GM23338 (cell line): ENCODE results near the gene NBEAL2. TPM values are rescaled to one million over a fixed set of nuclear protein-coding genes. Genes with fewer than 3 reads are reported as not detected.

ENCODE experiments used
- ATAC-seq: fragments of 200-7000 bp; cut with Tn5 transposase; 3 replicates; pipeline ENCODE4 v1.9.1; 2020
- DNase-seq: peaks from one replicate; pipeline ENCODE4 v3.0.0-alpha.2; 2015; ENCODE audit warnings: low spot score
- H2AFZ ChIP-seq: fragments of 200-600 bp; sonication (generic); 2 replicates; pipeline ENCODE4 v1.8.0; 2016; ENCODE audit warnings: antibody characterized with exemption, mild to moderate bottlenecking, moderate library complexity
- H3F3A ChIP-seq: fragments of 200-600 bp; sonication (generic); replicated peaks from 2 replicates; pipeline ENCODE4 v1.8.0; 2017; ENCODE audit warnings: antibody characterized with exemption, mixed run types, low read depth
- H3K27ac ChIP-seq: fragments of 200-600 bp; sonication (generic); 2 replicates; pipeline ENCODE4 v1.6.1; 2016; ENCODE audit warnings: low read depth
- H3K27me3 ChIP-seq: fragments of 200-600 bp; sonication (generic); 2 replicates; pipeline ENCODE4 v1.8.0; 2016; ENCODE audit warnings: mild to moderate bottlenecking, mixed run types, moderate library complexity; ENCODE audit not compliant: insufficient read depth
- H3K36me3 ChIP-seq: fragments of 200-600 bp; sonication (generic); 2 replicates; pipeline ENCODE4 v1.8.0; 2016; ENCODE audit warnings: mild to moderate bottlenecking; ENCODE audit not compliant: insufficient read depth
- H3K4me1 ChIP-seq: fragments of 200-600 bp; sonication (generic); 2 replicates; pipeline ENCODE4 v1.8.0; 2016; ENCODE audit warnings: mild to moderate bottlenecking, moderate library complexity; ENCODE audit not compliant: insufficient read depth
- H3K4me2 ChIP-seq: fragments of 200-600 bp; sonication (generic); 2 replicates; pipeline ENCODE4 v1.7.1; 2017; ENCODE audit warnings: mixed run types
- H3K4me3 ChIP-seq: fragments of 200-600 bp; sonication (generic); 2 replicates; pipeline ENCODE4 v1.6.1; 2016; ENCODE audit warnings: mixed run types
- H3K79me2 ChIP-seq: fragments of 200-600 bp; sonication (generic); replicated peaks from 2 replicates; pipeline ENCODE4 v1.8.0; 2017; ENCODE audit warnings: mild to moderate bottlenecking; ENCODE audit not compliant: insufficient read depth
- H3K9me2 ChIP-seq: fragments of 200-600 bp; sonication (generic); 2 replicates; pipeline ENCODE4 v1.8.0; 2017; ENCODE audit not compliant: insufficient read depth
- H4K20me1 ChIP-seq: fragments of 200-600 bp; sonication (generic); replicated peaks from 2 replicates; pipeline ENCODE4 v1.8.0; 2017; ENCODE audit warnings: mild to moderate bottlenecking; ENCODE audit not compliant: insufficient read depth
- H3K27ac Mint-ChIP-seq: 2 replicates; pipeline ENCODE4 v1.8.0; 2020; ENCODE audit warnings: inconsistent platforms, mild to moderate bottlenecking, moderate library complexity, mixed read lengths
- H3K27me3 Mint-ChIP-seq: 3 replicates; pipeline ENCODE4 v1.8.0; 2022; ENCODE audit warnings: low read depth, mild to moderate bottlenecking, moderate library complexity, mixed read lengths, inconsistent platforms; ENCODE audit not compliant: insufficient read depth, poor library complexity
- H3K36me3 Mint-ChIP-seq: 3 replicates; pipeline ENCODE4 v1.8.0; 2021; ENCODE audit warnings: low read depth, mild to moderate bottlenecking, inconsistent platforms, moderate library complexity, mixed read lengths
- H3K4me1 Mint-ChIP-seq: 3 replicates; pipeline ENCODE4 v1.8.0; 2020; ENCODE audit warnings: mild to moderate bottlenecking, inconsistent platforms, mixed read lengths
- H3K4me3 Mint-ChIP-seq: 3 replicates; pipeline ENCODE4 v1.8.0; 2021; ENCODE audit warnings: moderate library complexity, mild to moderate bottlenecking, inconsistent platforms, mixed read lengths
- H3K9me3 Mint-ChIP-seq: 3 replicates; pipeline ENCODE4 v1.8.0; 2020; ENCODE audit warnings: moderate library complexity, mild to moderate bottlenecking, inconsistent platforms, mixed read lengths
- CREB1 ChIP-seq: fragments of 250-450 bp; sonication (Bioruptor Pico); IDR thresholded peaks from 2 replicates; pipeline ENCODE4 v1.5.0; 2020; ENCODE audit warnings: low read depth, mild to moderate bottlenecking, moderate library complexity
- EZH2 ChIP-seq: fragments of 200-600 bp; sonication (generic); IDR thresholded peaks from one replicate; pipeline ENCODE4 v1.8.0; 2017; ENCODE audit warnings: antibody characterized with exemption, mild to moderate bottlenecking, low read depth; ENCODE audit not compliant: unreplicated experiment
- EZH2phosphoT487 ChIP-seq: fragments of 200-600 bp; sonication (generic); IDR thresholded peaks from one replicate; pipeline ENCODE4 v1.8.1; 2018; ENCODE audit warnings: antibody characterized with exemption; ENCODE audit not compliant: unreplicated experiment
- JUNB ChIP-seq: IDR thresholded peaks from one replicate; pipeline ENCODE4 v1.6.1; 2016; ENCODE audit warnings: antibody characterized with exemption; ENCODE audit not compliant: unreplicated experiment
- NANOG ChIP-seq: IDR thresholded peaks from 2 replicates; pipeline ENCODE4 v1.6.1; 2016; ENCODE audit warnings: antibody characterized with exemption, borderline replicate concordance
- POLR2AphosphoS5 ChIP-seq: IDR thresholded peaks from 2 replicates; pipeline ENCODE4 v1.6.1; 2016; ENCODE audit warnings: antibody characterized with exemption, low read depth
- STAT1 ChIP-seq: IDR thresholded peaks from one replicate; pipeline ENCODE4 v1.6.1; 2016; ENCODE audit warnings: antibody characterized with exemption; ENCODE audit not compliant: unreplicated experiment
- ZNF114 ChIP-seq: fragments of 250-450 bp; sonication (Bioruptor Pico); IDR thresholded peaks from 2 replicates; pipeline ENCODE4 v1.5.0; 2020; ENCODE audit warnings: mild to moderate bottlenecking, moderate library complexity
- ZNF331 ChIP-seq: fragments of 250-450 bp; sonication (Bioruptor Pico); IDR thresholded peaks from 2 replicates; pipeline ENCODE4 v1.5.0; 2020; ENCODE audit warnings: low read depth, mild to moderate bottlenecking, moderate library complexity
- polyA plus RNA-seq: library from polyadenylated mRNA; unstranded; fragments of >200 nt; fragmentation: Nextera tagmentation; extraction: Ambion mirVana; gene quantifications from 2 replicates; pipeline ENCODE4 v1.2.1, GENCODE V29; 2016
- total RNA-seq: library from RNA; depleted of rRNA; stranded (reverse); fragments of >200 nt; shearing (Covaris generic); gene quantifications from 2 replicates; pipeline ENCODE4 v1.2.3, GENCODE V29; 2014
- TF ChIP-seq, protein P1 (sequence below): IDR thresholded peaks from one replicate; pipeline ENCODE4 v1.6.1; 2018; ENCODE audit warnings: antibody characterized with exemption; ENCODE audit not compliant: unreplicated experiment
- TF ChIP-seq, protein P2 (sequence below): IDR thresholded peaks from 2 replicates; pipeline ENCODE4 v1.6.1; 2016; ENCODE audit warnings: antibody characterized with exemption
- TF ChIP-seq, protein P3 (sequence below): fragments of 250-450 bp; sonication (Bioruptor Pico); IDR thresholded peaks from 2 replicates; pipeline ENCODE4 v1.5.0; 2020; ENCODE audit warnings: mild to moderate bottlenecking, moderate library complexity
- TF ChIP-seq, protein P4 (sequence below), 2 experiments: fragments of 200-600 bp in 1 of 2; sonication (generic) in 1 of 2; conservative IDR thresholded peaks; 2 replicates each; pipeline versions ENCODE4 v1.5.1 to v1.6.1; 2016 to 2017; ENCODE audit warnings: antibody characterized with exemption in 2 of 2, low read depth in 2 of 2, mild to moderate bottlenecking in 2 of 2, moderate library complexity in 1 of 2

NBEAL2 gene
- total and polyA plus RNA-seq, 2 experiments from 2014 or later: 13.5 to 79.9 TPM

DNA sequence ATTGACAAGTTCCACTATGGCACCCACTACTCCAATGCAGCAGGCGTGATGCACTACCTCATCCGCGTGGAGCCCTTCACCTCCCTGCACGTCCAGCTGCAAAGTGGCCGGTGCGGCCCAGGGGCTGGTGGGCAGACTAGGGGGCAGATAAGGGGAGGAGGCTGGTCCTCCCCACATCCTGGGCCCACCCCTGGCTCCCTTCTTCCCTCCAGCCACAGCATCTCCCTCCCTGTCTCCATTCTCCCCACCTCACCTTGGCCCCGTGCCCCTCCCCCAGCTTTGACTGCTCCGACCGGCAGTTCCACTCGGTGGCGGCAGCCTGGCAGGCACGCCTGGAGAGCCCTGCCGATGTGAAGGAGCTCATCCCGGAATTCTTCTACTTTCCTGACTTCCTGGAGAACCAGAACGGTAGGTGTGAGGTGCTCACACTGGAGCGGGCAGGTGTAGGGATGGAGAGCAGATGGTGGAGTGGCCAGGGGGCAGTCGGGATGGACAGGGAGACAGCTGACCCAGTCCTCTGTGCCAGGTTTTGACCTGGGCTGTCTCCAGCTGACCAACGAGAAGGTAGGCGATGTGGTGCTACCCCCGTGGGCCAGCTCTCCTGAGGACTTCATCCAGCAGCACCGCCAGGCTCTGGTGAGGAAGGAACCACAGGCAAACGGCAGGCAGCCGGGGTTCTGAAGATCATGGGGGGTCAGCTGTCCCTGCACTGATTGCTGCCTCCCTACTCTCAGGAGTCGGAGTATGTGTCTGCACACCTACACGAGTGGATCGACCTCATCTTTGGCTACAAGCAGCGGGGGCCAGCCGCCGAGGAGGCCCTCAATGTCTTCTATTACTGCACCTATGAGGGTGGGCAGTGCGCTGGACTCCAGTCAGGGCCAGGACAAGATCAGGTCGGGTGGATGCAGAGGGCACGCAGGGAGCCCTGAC lies 26.0 kb downstream of the NBEAL2 start:
- no peak overlapping the region for H3K4me3 Mint-ChIP-seq
- H3K27me3 Mint-ChIP-seq: peaks cover 15% of the 10 kb centered on the region
- peaks cover 22% of the 10 kb centered on the region for H3K36me3 Mint-ChIP-seq
- TF ChIP-seq ZNF331 (no peak), ZNF114 (CRISPR knock-in tag) (no peak), CREB1 (no peak), EZH2phosphoT487 (no peak), NANOG (no peak), STAT1 (no peak), POLR2AphosphoS5 (no peak), EZH2 (no peak), JUNB (no peak)
- TF ChIP-seq, protein P1, sequence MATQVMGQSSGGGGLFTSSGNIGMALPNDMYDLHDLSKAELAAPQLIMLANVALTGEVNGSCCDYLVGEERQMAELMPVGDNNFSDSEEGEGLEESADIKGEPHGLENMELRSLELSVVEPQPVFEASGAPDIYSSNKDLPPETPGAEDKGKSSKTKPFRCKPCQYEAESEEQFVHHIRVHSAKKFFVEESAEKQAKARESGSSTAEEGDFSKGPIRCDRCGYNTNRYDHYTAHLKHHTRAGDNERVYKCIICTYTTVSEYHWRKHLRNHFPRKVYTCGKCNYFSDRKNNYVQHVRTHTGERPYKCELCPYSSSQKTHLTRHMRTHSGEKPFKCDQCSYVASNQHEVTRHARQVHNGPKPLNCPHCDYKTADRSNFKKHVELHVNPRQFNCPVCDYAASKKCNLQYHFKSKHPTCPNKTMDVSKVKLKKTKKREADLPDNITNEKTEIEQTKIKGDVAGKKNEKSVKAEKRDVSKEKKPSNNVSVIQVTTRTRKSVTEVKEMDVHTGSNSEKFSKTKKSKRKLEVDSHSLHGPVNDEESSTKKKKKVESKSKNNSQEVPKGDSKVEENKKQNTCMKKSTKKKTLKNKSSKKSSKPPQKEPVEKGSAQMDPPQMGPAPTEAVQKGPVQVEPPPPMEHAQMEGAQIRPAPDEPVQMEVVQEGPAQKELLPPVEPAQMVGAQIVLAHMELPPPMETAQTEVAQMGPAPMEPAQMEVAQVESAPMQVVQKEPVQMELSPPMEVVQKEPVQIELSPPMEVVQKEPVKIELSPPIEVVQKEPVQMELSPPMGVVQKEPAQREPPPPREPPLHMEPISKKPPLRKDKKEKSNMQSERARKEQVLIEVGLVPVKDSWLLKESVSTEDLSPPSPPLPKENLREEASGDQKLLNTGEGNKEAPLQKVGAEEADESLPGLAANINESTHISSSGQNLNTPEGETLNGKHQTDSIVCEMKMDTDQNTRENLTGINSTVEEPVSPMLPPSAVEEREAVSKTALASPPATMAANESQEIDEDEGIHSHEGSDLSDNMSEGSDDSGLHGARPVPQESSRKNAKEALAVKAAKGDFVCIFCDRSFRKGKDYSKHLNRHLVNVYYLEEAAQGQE: no peak
- TF ChIP-seq, protein P2, sequence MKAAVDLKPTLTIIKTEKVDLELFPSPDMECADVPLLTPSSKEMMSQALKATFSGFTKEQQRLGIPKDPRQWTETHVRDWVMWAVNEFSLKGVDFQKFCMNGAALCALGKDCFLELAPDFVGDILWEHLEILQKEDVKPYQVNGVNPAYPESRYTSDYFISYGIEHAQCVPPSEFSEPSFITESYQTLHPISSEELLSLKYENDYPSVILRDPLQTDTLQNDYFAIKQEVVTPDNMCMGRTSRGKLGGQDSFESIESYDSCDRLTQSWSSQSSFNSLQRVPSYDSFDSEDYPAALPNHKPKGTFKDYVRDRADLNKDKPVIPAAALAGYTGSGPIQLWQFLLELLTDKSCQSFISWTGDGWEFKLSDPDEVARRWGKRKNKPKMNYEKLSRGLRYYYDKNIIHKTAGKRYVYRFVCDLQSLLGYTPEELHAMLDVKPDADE: no peak
- TF ChIP-seq, protein P3, sequence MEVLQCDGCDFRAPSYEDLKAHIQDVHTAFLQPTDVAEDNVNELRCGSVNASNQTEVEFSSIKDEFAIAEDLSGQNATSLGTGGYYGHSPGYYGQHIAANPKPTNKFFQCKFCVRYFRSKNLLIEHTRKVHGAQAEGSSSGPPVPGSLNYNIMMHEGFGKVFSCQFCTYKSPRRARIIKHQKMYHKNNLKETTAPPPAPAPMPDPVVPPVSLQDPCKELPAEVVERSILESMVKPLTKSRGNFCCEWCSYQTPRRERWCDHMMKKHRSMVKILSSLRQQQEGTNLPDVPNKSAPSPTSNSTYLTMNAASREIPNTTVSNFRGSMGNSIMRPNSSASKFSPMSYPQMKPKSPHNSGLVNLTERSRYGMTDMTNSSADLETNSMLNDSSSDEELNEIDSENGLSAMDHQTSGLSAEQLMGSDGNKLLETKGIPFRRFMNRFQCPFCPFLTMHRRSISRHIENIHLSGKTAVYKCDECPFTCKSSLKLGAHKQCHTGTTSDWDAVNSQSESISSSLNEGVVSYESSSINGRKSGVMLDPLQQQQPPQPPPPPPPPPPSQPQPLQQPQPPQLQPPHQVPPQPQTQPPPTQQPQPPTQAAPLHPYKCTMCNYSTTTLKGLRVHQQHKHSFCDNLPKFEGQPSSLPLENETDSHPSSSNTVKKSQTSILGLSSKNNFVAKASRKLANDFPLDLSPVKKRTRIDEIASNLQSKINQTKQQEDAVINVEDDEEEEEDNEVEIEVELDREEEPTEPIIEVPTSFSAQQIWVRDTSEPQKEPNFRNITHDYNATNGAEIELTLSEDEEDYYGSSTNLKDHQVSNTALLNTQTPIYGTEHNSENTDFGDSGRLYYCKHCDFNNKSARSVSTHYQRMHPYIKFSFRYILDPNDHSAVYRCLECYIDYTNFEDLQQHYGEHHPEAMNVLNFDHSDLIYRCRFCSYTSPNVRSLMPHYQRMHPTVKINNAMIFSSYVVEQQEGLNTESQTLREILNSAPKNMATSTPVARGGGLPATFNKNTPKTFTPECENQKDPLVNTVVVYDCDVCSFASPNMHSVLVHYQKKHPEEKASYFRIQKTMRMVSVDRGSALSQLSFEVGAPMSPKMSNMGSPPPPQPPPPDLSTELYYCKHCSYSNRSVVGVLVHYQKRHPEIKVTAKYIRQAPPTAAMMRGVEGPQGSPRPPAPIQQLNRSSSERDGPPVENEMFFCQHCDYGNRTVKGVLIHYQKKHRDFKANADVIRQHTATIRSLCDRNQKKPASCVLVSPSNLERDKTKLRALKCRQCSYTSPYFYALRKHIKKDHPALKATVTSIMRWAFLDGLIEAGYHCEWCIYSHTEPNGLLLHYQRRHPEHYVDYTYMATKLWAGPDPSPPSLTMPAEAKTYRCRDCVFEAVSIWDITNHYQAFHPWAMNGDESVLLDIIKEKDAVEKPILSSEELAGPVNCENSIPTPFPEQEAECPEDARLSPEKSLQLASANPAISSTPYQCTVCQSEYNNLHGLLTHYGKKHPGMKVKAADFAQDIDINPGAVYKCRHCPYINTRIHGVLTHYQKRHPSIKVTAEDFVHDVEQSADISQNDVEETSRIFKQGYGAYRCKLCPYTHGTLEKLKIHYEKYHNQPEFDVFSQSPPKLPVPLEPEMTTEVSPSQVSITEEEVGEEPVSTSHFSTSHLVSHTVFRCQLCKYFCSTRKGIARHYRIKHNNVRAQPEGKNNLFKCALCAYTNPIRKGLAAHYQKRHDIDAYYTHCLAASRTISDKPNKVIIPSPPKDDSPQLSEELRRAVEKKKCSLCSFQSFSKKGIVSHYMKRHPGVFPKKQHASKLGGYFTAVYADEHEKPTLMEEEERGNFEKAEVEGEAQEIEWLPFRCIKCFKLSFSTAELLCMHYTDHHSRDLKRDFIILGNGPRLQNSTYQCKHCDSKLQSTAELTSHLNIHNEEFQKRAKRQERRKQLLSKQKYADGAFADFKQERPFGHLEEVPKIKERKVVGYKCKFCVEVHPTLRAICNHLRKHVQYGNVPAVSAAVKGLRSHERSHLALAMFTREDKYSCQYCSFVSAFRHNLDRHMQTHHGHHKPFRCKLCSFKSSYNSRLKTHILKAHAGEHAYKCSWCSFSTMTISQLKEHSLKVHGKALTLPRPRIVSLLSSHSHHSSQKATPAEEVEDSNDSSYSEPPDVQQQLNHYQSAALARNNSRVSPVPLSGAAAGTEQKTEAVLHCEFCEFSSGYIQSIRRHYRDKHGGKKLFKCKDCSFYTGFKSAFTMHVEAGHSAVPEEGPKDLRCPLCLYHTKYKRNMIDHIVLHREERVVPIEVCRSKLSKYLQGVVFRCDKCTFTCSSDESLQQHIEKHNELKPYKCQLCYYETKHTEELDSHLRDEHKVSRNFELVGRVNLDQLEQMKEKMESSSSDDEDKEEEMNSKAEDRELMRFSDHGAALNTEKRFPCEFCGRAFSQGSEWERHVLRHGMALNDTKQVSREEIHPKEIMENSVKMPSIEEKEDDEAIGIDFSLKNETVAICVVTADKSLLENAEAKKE (CRISPR knock-in tag): no peak
- TF ChIP-seq, protein P4, sequence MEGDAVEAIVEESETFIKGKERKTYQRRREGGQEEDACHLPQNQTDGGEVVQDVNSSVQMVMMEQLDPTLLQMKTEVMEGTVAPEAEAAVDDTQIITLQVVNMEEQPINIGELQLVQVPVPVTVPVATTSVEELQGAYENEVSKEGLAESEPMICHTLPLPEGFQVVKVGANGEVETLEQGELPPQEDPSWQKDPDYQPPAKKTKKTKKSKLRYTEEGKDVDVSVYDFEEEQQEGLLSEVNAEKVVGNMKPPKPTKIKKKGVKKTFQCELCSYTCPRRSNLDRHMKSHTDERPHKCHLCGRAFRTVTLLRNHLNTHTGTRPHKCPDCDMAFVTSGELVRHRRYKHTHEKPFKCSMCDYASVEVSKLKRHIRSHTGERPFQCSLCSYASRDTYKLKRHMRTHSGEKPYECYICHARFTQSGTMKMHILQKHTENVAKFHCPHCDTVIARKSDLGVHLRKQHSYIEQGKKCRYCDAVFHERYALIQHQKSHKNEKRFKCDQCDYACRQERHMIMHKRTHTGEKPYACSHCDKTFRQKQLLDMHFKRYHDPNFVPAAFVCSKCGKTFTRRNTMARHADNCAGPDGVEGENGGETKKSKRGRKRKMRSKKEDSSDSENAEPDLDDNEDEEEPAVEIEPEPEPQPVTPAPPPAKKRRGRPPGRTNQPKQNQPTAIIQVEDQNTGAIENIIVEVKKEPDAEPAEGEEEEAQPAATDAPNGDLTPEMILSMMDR (conservative IDR thresholded peaks at IDR 0.05; ENCODE audit: low read depth in 2 of 2): no peak
- H3K9me3 Mint-ChIP-seq: no peaks in the 10 kb centered on the region
- H3K27ac Mint-ChIP-seq: no peak overlapping the region; the same call in 1 of the 2 replicates
- H3K27me3 ChIP-seq: no peaks in the 10 kb centered on the region
- H3K27ac ChIP-seq: no peak overlapping the region
- no peaks in the 10 kb centered on the region for H3K4me1 ChIP-seq
- no peaks in the 10 kb centered on the region; the same call in 1 of the 2 replicates for H3K36me3 ChIP-seq
- H4K20me1 ChIP-seq: no peaks in the 10 kb centered on the region
- peaks cover 8% of the 10 kb centered on the region; the same call in 2 of the 3 replicates for H3K4me1 Mint-ChIP-seq
- H2AFZ ChIP-seq: no peak overlapping the region
- H3K79me2 ChIP-seq: no peaks in the 10 kb centered on the region
- ATAC-seq (no peak), DNase-seq (no peak)
- H3F3A ChIP-seq: peaks cover 10% of the 10 kb centered on the region; the same call in 1 of the 2 replicates
- no peak overlapping the region for H3K4me3 ChIP-seq
- no peak overlapping the region for H3K4me2 ChIP-seq
- H3K9me2 ChIP-seq: no peaks in the 10 kb centered on the region
